SK-N-DZ (cell line): ENCODE measurements around the gene CCDC78.

ENCODE experiments used
- DNase-seq: peaks from one replicate; pipeline ENCODE4 v3.0.0-alpha.2; 2015; ENCODE audit warnings: low spot score
- small RNA-seq, 2 experiments: library from RNA; depleted of rRNA; stranded (forward); fragments of <200 nt; gene quantifications; one replicate each; pipeline ENCODE3, GENCODE V24; 2014

Gene CCDC78

GRCh38 chr16:678858-679813, 47.1 kb downstream of the CCDC78 start:
- peak; percentile 88 for DNase-seq

GRCh38 chr16:678209-678857, 47.9 kb downstream of the CCDC78 start:
- no peak for DNase-seq

- no peak for DNase-seq
Measured at GRCh38 chr16:677316-678190, 48.7 kb downstream of the CCDC78 start.

- no peak for DNase-seq
Measured at GRCh38 chr16:676913-677312, 49.3 kb downstream of the CCDC78 start.

GRCh38 chr16:676565-676902, 49.7 kb downstream of the CCDC78 start:
- DNase-seq, result no peak

GRCh38 chr16:675884-676564, 50.2 kb downstream of the CCDC78 start:
- no peak for DNase-seq

- DNase-seq, result peak; percentile 54
Measured at GRCh38 chr16:674968-675883, 51.0 kb downstream of the CCDC78 start, which contains the start of gene RHBDL1. TSS of gene RHBDL1 (plus strand) at chr16:675671. CDS start at chr16:675791, 120 bp downstream.

GRCh38 chr16:674214-674881, 51.9 kb downstream of the CCDC78 start:
- DNase-seq, result no peak

- no peak for DNase-seq
Measured at GRCh38 chr16:673399-673991, 52.7 kb downstream of the CCDC78 start.

- no peak for DNase-seq
Measured at GRCh38 chr16:672851-673250, 53.4 kb downstream of the CCDC78 start.

Small RNAs within 50 kb of the gene (small RNA-seq; reads per million reads assigned to genes)
- 0 reads per million in 2 experiments for gene MIR662
